Stomach (tissue), 9 donors: ENCODE measurements around the gene STK17A. TPM values are rescaled to one million over a fixed set of nuclear protein-coding genes. Genes with fewer than 3 reads are reported as not detected.
A peak's percentile ranks its signal among the peaks of the same experiment; 100 is the strongest.

Experiments
- DNase-seq, 2 donors: peaks; one replicate each; pipeline versions ENCODE4 v3.0.0 to v3.0.0-alpha.2; 2013 to 2019
- H3K27ac ChIP-seq, 5 donors: fragments of 200-600 bp in 4 of 5; sonication (generic) in 4 of 5; one replicate each; pipeline ENCODE4 v1.5.1; 2013 to 2019; ENCODE audit warnings: mild to moderate bottlenecking in 1 of 5, moderate library complexity in 1 of 5
- H3K27me3 ChIP-seq, 3 donors: fragments of 200-600 bp; sonication (generic); one replicate each; pipeline ENCODE4 v1.5.1; 2017 to 2019; ENCODE audit warnings: mixed run types in 1 of 3
- H3K36me3 ChIP-seq, 4 donors: fragments of 200-600 bp; sonication (generic); 1 replicate in 3 of 4; 2 replicates in 1 of 4; pipeline ENCODE4 v1.5.1; 2016 to 2019
- H3K4me1 ChIP-seq, 4 donors: fragments of 200-600 bp; sonication (generic); one replicate each; pipeline ENCODE4 v1.5.1; 2016 to 2019
- H3K4me3 ChIP-seq, 4 donors: fragments of 200-600 bp; sonication (generic) in 3 of 4; one replicate each; pipeline ENCODE4 v1.5.1; 2016 to 2019; ENCODE audit warnings: mild to moderate bottlenecking in 1 of 4
- H3K9me3 ChIP-seq, 4 donors: fragments of 200-600 bp; sonication (generic); one replicate each; pipeline ENCODE4 v1.5.1; 2016 to 2019
- CTCF ChIP-seq, 7 experiments: fragments of 450-650 bp in 4 of 7; fragments of 200-600 bp in 3 of 7; sonication (generic) in 3 of 7; IDR thresholded peaks; one replicate each; pipeline ENCODE4 v1.5.1; 2016 to 2019; ENCODE audit warnings: antibody characterized with exemption in 7 of 7, control low read depth in 2 of 7, mild to moderate bottlenecking in 1 of 7
- EP300 ChIP-seq: sonication (generic); formaldehyde crosslinking; IDR thresholded peaks from one replicate; pipeline ENCODE4 v1.6.1; 2017; ENCODE audit warnings: antibody characterized with exemption
- POLR2A ChIP-seq, 4 donors: fragments of 450-650 bp; IDR thresholded peaks; one replicate each; pipeline ENCODE4 v1.6.1; 2016; ENCODE audit warnings: antibody characterized with exemption in 4 of 4, control low read depth in 2 of 4, mild to moderate bottlenecking in 1 of 4, moderate library complexity in 1 of 4
- POLR2AphosphoS5 ChIP-seq, 3 donors: sonication (generic); formaldehyde crosslinking; IDR thresholded peaks; one replicate each; pipeline ENCODE4 v1.6.1; 2016; ENCODE audit warnings: antibody characterized with exemption in 3 of 3
- WGBS, 5 donors: extraction: QIAGEN DNeasy Blood & Tissue Kit in 3 of 5; methylation state at CpG; one replicate each; pipeline versions ENCODE4 v1.1.5 to v1.1.7; 2013 to 2018; 5-methylcytosine and 5-hydroxymethylcytosine counted together
- intact Hi-C: fragments of 100-400 bp; cut with DNase I; formaldehyde crosslinking; loops from one replicate; pipeline ENCODE4 v1.15.1; 2023; ENCODE audit warnings: low total_unique reads
- polyA plus RNA-seq, 3 donors: library from polyadenylated mRNA; stranded (reverse); fragments of 200-250 nt; gene quantifications; one replicate each; pipeline ENCODE4 v1.2.3, GENCODE V29; 2013
- total RNA-seq, 5 donors: library from RNA; depleted of rRNA; stranded (reverse); fragments of >200 nt; gene quantifications; one replicate each; pipeline versions ENCODE4 v1.1.0 to v1.2.3, GENCODE V29; 2014 to 2016
- donor health status: healthy with polysubstance abuse.
- donor health status: Bipolar disorder and iron deficiency.
- donor health status: healthy.

STK17A gene
- total and polyA plus RNA-seq, 8 donors: 6.3 to 33.0 (median 27.0) TPM

DNA sequence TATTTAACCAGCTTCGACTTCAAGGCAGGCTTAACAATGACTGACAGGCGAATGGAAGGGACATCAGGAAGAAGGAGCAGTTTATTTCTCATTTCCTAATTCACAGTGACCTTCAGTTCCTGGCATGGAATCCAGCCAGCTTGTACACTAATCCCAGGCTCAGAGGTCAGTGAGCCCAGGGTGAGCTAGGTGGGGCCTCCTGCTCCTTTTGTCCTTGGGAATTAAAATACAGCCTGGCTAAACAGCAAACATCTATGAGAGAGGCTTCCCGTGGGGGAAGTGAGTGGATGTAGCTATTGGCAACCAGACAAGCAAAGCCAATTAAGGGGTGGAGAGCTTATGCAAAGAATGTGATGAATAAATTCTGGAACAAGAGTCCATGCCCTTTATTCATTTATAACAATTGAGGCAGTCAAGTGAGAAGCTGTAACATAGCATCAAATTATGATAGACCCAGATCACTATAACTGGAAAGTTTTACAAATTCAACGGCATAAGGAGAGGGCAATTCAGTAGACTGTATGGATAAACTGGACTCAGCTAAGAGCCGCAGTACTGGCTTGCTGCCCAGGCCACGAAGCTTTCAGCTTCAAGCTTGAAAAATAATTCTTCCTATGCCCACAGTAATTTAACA lies 57.1 kb downstream of the STK17A start:
- Histone ChIP-seq H3K4me1 (peaks cover 17 to 62% (median 28%) of the 10 kb centered on the region in 4 donors), H3K27me3 (no peaks in the 10 kb centered on the region), H3K9me3 (no peaks in the 10 kb centered on the region), H3K36me3 (peaks cover 14 to 54% (median 45%) of the 10 kb centered on the region in 4 donors), H3K27ac (peak overlapping the region; percentile 49 to 81 (median 58)), H3K4me3 (no peak overlapping the region)
- 22 to 34% (median 27%) methylated on average over 6 of the region's 6 CpGs for WGBS, 5 donors
- DNase-seq: peak; percentile 72 to 89
- TF ChIP-seq POLR2AphosphoS5 (IDR thresholded peaks at IDR 0.05) (peak; percentile 8 to 83 (median 31)), EP300 (no peak), POLR2A (IDR thresholded peaks at IDR 0.05) (no peak), CTCF (IDR thresholded peaks at IDR 0.05) (no peak)
- intact Hi-C loops: no loop called here

DNA sequence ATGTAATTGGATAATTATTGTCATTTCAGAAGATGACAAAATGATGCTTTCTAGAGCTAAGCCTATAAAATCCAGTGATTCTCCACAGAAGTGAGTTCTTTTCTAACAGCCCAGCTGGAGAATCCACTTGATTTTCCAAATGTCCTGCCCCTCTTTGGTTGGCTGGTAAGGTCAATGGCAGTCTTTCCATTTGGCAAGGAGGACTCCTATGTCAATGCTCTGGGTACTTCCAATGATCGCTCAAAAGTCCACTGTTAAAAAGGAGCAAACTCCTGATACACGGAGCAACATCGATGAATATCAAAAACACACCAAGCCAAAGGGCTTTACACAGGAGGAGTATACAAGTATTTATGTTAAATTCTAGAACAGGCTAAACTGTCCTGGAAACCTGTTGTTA lies 57.8 kb downstream of the STK17A start:
- H3K4me3 ChIP-seq: no peak overlapping the region
- no peak for DNase-seq
- WGBS, 5 donors: 95 to 98% (median 97%) methylated on average over 3 of the region's 3 CpGs
- H3K9me3 ChIP-seq: no peaks in the 10 kb centered on the region
- H3K36me3 ChIP-seq: peaks cover 9 to 61% (median 43%) of the 10 kb centered on the region in 4 donors
- H3K4me1 ChIP-seq: peaks cover 17 to 59% (median 27%) of the 10 kb centered on the region in 4 donors
- TF ChIP-seq POLR2A (IDR thresholded peaks at IDR 0.05) (no peak), CTCF (IDR thresholded peaks at IDR 0.05) (no peak), EP300 (no peak), POLR2AphosphoS5 (IDR thresholded peaks at IDR 0.05) (no peak)
- intact Hi-C loops: no loop called here
- H3K27me3 ChIP-seq: no peaks in the 10 kb centered on the region
- H3K27ac ChIP-seq: peak overlapping the region in 4 of 5 donors; percentile 55 to 81 (median 61)

DNA sequence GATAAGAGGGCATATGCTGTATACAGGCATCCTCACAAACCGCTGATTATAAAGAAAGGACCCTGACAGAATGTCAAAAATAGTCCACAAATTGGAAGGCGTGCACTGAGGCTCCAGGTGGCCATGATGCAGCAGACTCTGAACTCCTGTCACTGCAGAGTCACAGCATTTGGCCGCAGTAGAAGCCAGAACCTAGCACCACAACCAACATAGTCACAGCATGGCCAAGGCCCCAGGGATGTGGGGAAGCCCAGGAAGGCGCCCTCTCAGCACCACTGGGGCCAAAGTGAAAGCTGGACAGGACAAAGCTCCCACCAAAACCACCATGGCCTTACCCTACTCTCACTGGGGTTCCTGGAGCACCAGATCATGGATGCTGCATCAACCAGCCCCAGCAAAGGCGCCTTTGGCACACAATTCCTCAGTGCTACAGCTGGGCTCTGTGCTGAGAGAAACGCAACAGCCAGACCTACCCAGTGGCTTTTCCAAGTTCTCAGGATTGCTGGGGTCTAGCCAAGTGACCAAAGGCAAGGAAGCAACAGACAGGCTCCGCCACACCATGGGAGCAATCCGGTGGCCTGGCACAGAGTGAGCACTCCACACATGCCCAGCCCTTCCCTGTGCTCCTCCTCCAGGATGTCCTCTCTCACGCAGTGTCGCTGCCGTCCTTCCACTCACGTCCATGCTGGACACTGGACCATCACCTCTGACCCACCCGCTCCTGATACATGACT lies 60.2 kb downstream of the STK17A start:
- no peak overlapping the region for H3K27ac ChIP-seq
- H3K9me3 ChIP-seq: no peaks in the 10 kb centered on the region
- H3K4me1 ChIP-seq: peaks cover 38 to 59% (median 42%) of the 10 kb centered on the region in 4 donors
- intact Hi-C loops: no loop called here
- no peak for DNase-seq
- TF ChIP-seq EP300 (no peak), POLR2AphosphoS5 (IDR thresholded peaks at IDR 0.05) (no peak), POLR2A (IDR thresholded peaks at IDR 0.05) (no peak), CTCF (IDR thresholded peaks at IDR 0.05) (no peak)
- no peak overlapping the region for H3K4me3 ChIP-seq
- H3K36me3 ChIP-seq: peaks cover 9 to 46% (median 27%) of the 10 kb centered on the region in 4 donors
- 92 to 98% (median 96%) methylated on average over 12 to 13 of the region's 13 CpGs for WGBS, 5 donors
- H3K27me3 ChIP-seq: no peaks in the 10 kb centered on the region

DNA sequence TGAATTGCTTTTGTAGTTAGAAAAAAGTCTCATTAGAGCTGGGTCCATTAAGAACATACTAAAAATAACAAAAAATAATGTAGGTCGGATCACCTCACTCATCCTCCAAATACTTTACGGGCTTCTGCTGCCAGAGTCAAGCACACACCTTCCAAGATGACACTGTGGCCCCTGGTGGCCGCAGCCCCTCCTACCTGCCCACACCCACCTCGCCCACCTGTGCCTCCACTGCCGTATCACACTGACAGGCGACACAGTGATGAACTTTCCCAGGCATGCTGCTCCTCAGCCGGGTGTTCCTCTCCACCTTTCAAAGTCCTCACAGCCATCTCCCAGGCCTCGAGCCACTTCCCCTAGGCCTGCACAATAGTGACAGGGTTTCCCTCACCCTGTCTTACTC lies 60.9 kb downstream of the STK17A start:
- H3K9me3 ChIP-seq: no peaks in the 10 kb centered on the region
- peaks cover 9 to 42% (median 27%) of the 10 kb centered on the region in 4 donors for H3K36me3 ChIP-seq
- peak overlapping the region in 1 of 5 donors; percentile 18 for H3K27ac ChIP-seq
- H3K4me3 ChIP-seq: no peak overlapping the region
- peaks cover 44 to 60% (median 49%) of the 10 kb centered on the region in 4 donors for H3K4me1 ChIP-seq
- H3K27me3 ChIP-seq: no peaks in the 10 kb centered on the region
- DNase-seq: no peak
- TF ChIP-seq POLR2AphosphoS5 (IDR thresholded peaks at IDR 0.05) (no peak), EP300 (no peak), CTCF (IDR thresholded peaks at IDR 0.05) (no peak), POLR2A (IDR thresholded peaks at IDR 0.05) (no peak)
- 77 to 87% (median 85%) methylated on average over 8 of the region's 8 CpGs for WGBS, 5 donors
- intact Hi-C loops: no loop called here
